GM19193 (cell line): Measurements from ENCODE around the gene ENTHD1.

Experiments
- POLR2A ChIP-seq: IDR thresholded peaks from 4 replicates; pipeline ENCODE4 v1.6.1; 2011; ENCODE audit not compliant: insufficient read depth, insufficient read length; ENCODE audit errors: extremely low read depth

Gene ENTHD1

GRCh38 chr22:39928536-39929520 is 35.3 kb upstream of the ENTHD1 start:
- TF ChIP-seq POLR2A: no peak

GRCh38 chr22:39927544-39927943 is 34.0 kb upstream of the ENTHD1 start:
- TF ChIP-seq POLR2A: no peak

GRCh38 chr22:39926753-39927152 is 33.2 kb upstream of the ENTHD1 start:
- TF ChIP-seq POLR2A: no peak

- TF ChIP-seq POLR2A: no peak
Observed at GRCh38 chr22:39925909-39926679, 32.5 kb upstream of the ENTHD1 start.

GRCh38 chr22:39925273-39925672 is 31.7 kb upstream of the ENTHD1 start:
- no peak for TF ChIP-seq POLR2A

GRCh38 chr22:39924286-39924685 is 30.7 kb upstream of the ENTHD1 start:
- TF ChIP-seq POLR2A: no peak

GRCh38 chr22:39923696-39924095 is 30.1 kb upstream of the ENTHD1 start:
- no peak for TF ChIP-seq POLR2A

GRCh38 chr22:39920134-39920743 is 26.7 kb upstream of the ENTHD1 start:
- TF ChIP-seq POLR2A: no peak

GRCh38 chr22:39917776-39918495 is 24.4 kb upstream of the ENTHD1 start:
- no peak for TF ChIP-seq POLR2A

- no peak for TF ChIP-seq POLR2A
Observed at GRCh38 chr22:39917197-39917643, 23.7 kb upstream of the ENTHD1 start.

GRCh38 chr22:39916496-39916895 is 22.9 kb upstream of the ENTHD1 start:
- no peak for TF ChIP-seq POLR2A

- no peak for TF ChIP-seq POLR2A
Observed at GRCh38 chr22:39915295-39915726, 21.8 kb upstream of the ENTHD1 start.

GRCh38 chr22:39914584-39914983 is 21.0 kb upstream of the ENTHD1 start:
- no peak for TF ChIP-seq POLR2A

- no peak for TF ChIP-seq POLR2A
Observed at GRCh38 chr22:39913886-39914285, 20.3 kb upstream of the ENTHD1 start.
